ENCODE data around the gene ASPSCR1.

GRCh38 chr17:81993729-81994592 is 16.5 kb downstream of the ASPSCR1 start:
- no peak for TF ChIP-seq CTCF (conservative IDR thresholded peaks at IDR 0.05; ENCODE audit: low read length)
- no peak for TF ChIP-seq EZH2phosphoT487 (IDR thresholded peaks at IDR 0.05; ENCODE audit: borderline replicate concordance, low read depth, low read length)
